Neutrophil (primary cell): Measurements from ENCODE around the gene PLK4.
"Not testable (repeated sequence)": the region's sequence is repeated elsewhere in the genome, so short reads cannot be mapped to it uniquely, and the experiment has no call there.

Experiments
- H3K27ac ChIP-seq: fragments of 200-600 bp; sonication (generic); 2 replicates; pipeline ENCODE4 v1.5.1; 2016; ENCODE audit warnings: mild to moderate bottlenecking, moderate library complexity
- H3K27me3 ChIP-seq: fragments of 200-600 bp; sonication (generic); 2 replicates; pipeline ENCODE4 v1.6.0; 2016; ENCODE audit warnings: mild to moderate bottlenecking
- H3K36me3 ChIP-seq: fragments of 200-600 bp; sonication (generic); 2 replicates; pipeline ENCODE4 v1.5.1; 2017
- H3K4me1 ChIP-seq, 2 experiments: fragments of 200-600 bp in 1 of 2; sonication (generic) in 1 of 2; 1 replicate in 1 of 2; 2 replicates in 1 of 2; pipeline versions ENCODE4 v1.5.1 to v1.6.1; 2013 to 2016; ENCODE audit warnings: low read depth in 1 of 2, low read length in 1 of 2, mild to moderate bottlenecking in 1 of 2, moderate library complexity in 1 of 2; ENCODE audit not compliant: control insufficient read depth in 1 of 2, insufficient read depth in 1 of 2
- H3K4me3 ChIP-seq, 2 experiments: fragments of 200-600 bp in 1 of 2; sonication (generic) in 1 of 2; 1 replicate in 1 of 2; 2 replicates in 1 of 2; pipeline ENCODE4 v1.5.1; 2013 to 2016; ENCODE audit warnings: low read depth in 1 of 2, low read length in 1 of 2, mild to moderate bottlenecking in 1 of 2, moderate library complexity in 1 of 2
- H3K9me3 ChIP-seq: fragments of 200-600 bp; sonication (generic); 2 replicates; pipeline ENCODE4 v1.5.1; 2016
- TF ChIP-seq, protein P1 (sequence below): fragments of 200-600 bp; sonication (generic); IDR thresholded peaks from 2 replicates; pipeline ENCODE4 v1.5.1; 2016; ENCODE audit warnings: antibody characterized with exemption

PLK4 gene

DNA sequence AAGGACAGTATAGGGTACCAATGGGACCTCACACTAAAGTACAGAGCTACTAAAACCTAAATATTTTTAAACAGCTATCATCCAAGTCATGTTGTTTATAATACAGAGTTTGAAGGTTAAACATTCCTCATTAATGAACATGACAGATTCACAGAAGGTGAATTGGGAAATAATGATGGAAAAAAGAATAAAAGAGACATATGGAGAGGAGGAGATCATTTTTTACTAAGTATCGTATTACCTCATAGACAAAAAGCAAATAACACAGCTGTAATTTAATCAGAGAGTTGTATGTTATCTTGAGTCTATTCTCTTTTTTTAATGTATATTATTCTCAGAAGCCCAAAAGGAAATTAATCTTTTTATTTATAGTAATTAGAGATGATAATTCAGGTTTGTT lies 7.9 kb downstream of the PLK4 start:
- no peak overlapping the region for H3K4me3 ChIP-seq
- TF ChIP-seq, protein P1, sequence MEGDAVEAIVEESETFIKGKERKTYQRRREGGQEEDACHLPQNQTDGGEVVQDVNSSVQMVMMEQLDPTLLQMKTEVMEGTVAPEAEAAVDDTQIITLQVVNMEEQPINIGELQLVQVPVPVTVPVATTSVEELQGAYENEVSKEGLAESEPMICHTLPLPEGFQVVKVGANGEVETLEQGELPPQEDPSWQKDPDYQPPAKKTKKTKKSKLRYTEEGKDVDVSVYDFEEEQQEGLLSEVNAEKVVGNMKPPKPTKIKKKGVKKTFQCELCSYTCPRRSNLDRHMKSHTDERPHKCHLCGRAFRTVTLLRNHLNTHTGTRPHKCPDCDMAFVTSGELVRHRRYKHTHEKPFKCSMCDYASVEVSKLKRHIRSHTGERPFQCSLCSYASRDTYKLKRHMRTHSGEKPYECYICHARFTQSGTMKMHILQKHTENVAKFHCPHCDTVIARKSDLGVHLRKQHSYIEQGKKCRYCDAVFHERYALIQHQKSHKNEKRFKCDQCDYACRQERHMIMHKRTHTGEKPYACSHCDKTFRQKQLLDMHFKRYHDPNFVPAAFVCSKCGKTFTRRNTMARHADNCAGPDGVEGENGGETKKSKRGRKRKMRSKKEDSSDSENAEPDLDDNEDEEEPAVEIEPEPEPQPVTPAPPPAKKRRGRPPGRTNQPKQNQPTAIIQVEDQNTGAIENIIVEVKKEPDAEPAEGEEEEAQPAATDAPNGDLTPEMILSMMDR = no peak
- H3K4me1 ChIP-seq = no peaks in the 10 kb centered on the region
- no peak overlapping the region for H3K27ac ChIP-seq
- no peaks in the 10 kb centered on the region for H3K9me3 ChIP-seq
- H3K36me3 ChIP-seq = peaks cover 35% of the 10 kb centered on the region
- no peaks in the 10 kb centered on the region for H3K27me3 ChIP-seq

DNA sequence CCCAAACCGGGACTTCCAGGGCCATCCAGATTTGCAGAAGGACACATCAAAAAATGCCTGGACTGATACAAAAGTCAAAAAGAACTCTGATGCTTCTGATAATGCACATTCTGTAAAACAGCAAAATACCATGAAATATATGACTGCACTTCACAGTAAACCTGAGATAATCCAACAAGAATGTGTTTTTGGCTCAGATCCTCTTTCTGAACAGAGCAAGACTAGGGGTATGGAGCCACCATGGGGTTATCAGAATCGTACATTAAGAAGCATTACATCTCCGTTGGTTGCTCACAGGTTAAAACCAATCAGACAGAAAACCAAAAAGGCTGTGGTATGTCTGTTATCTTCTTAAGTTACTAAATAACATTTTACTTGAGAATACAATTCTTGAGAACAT lies 9.2 kb downstream of the PLK4 start:
- peaks cover 43% of the 10 kb centered on the region for H3K36me3 ChIP-seq
- no peak overlapping the region for H3K27ac ChIP-seq
- TF ChIP-seq, protein P1 = no peak
- H3K27me3 ChIP-seq = no peaks in the 10 kb centered on the region
- no peaks in the 10 kb centered on the region for H3K9me3 ChIP-seq
- no peak overlapping the region for H3K4me3 ChIP-seq
- H3K4me1 ChIP-seq = no peaks in the 10 kb centered on the region

DNA sequence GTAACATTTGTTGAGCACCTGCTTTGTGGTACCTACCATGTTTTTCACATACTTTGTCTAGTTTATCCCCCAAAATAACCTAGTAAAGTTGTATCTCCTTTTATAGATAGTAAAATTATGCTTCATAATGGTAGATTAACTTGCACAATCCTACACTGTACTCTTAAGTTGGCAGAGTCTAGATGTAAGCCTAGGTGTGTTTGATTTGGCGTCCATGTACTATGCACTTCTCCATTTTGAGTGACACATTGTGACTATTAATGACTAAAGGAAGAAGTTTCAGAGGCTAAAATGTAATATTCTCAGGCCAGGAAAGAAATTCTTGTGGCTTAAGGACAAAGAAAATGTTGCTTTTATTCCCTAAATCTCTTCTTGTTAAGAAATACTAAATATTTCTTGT lies 15.4 kb downstream of the PLK4 start:
- Histone ChIP-seq H3K9me3 (no peaks in the 10 kb centered on the region), H3K36me3 (peaks cover 38% of the 10 kb centered on the region), H3K4me3 (no peak overlapping the region), H3K4me1 (no peaks in the 10 kb centered on the region), H3K27ac (no peak overlapping the region), H3K27me3 (no peaks in the 10 kb centered on the region)
- TF ChIP-seq, protein P1 = no peak

DNA sequence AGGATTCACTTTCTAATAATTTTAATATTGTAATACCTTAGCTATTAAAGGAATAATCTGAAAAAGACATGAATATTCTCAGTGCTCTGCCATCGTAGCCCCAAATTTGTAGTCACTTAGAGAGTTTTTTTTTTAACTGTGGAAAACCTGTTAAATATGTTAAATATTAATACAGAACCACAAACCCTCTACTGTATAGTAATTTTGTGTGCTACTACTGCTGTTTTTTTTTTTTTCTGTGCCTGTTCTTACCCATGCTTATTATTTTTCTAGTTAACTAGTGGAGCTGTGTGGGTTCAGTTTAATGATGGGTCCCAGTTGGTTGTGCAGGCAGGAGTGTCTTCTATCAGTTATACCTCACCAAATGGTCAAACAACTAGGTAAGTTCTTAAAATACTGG lies 15.8 kb downstream of the PLK4 start:
- TF ChIP-seq, protein P1 = no peak
- H3K4me1 ChIP-seq = no peaks in the 10 kb centered on the region
- H3K36me3 ChIP-seq = peaks cover 36% of the 10 kb centered on the region
- no peak overlapping the region for H3K4me3 ChIP-seq
- H3K27ac ChIP-seq = no peak overlapping the region
- no peaks in the 10 kb centered on the region for H3K9me3 ChIP-seq
- no peaks in the 10 kb centered on the region for H3K27me3 ChIP-seq

DNA sequence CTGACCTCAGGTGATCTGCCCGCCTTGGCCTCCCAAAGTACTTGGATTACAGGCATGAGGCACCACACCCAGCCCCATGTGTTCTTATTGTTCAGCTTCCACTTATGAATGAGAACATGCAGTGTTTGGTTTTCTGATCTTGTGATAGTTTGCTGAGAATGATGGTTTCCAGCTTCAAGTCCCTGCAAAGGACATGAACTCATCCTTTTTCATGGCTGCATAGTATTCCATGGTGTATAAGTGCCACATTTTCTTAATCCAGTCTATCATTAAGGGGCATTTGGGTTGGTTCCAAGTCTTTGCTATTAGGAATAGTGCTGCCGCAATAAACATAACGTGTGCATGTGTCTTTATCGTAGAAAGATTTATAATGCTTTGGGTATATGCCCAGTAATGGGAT lies 19.0 kb downstream of the PLK4 start:
- not testable (repeated sequence) for H3K9me3 ChIP-seq, H3K27ac ChIP-seq, H3K27me3 ChIP-seq, H3K36me3 ChIP-seq, H3K4me1 ChIP-seq, H3K4me3 ChIP-seq

DNA sequence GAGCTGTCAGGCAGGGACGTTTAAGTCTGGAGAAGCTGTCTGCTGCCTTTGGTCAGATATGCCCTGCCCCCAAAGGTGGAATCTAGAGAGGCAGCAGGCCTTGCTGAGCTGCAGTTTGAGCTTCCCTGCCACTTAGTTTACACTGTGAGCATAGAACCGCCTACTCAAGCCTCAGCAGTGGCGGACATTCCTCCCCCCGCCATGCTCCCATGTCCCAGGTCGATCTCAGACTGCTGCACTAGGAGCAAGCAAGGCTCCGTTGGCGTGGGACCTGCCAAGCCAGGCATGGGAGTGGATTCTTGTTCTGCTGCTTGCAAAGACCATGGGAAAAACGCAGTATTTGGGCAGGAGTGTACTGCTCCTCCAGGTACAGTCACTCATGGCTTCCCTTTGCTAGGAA lies 24.3 kb downstream of the PLK4 start:
- Histone ChIP-seq H3K27me3 (no peaks in the 10 kb centered on the region), H3K36me3 (no peaks in the 10 kb centered on the region), H3K4me1 (no peaks in the 10 kb centered on the region), H3K27ac (no peak overlapping the region), H3K9me3 (no peaks in the 10 kb centered on the region), H3K4me3 (no peak overlapping the region)
- TF ChIP-seq, protein P1 = no peak
